ENCODE results near the gene EHBP1.

The EHBP1 gene

GRCh38 chr2:62822549-62822948 is 117.0 kb downstream of the EHBP1 start:
- no peak for DNase-seq (ENCODE audit: low read depth)

DNA sequence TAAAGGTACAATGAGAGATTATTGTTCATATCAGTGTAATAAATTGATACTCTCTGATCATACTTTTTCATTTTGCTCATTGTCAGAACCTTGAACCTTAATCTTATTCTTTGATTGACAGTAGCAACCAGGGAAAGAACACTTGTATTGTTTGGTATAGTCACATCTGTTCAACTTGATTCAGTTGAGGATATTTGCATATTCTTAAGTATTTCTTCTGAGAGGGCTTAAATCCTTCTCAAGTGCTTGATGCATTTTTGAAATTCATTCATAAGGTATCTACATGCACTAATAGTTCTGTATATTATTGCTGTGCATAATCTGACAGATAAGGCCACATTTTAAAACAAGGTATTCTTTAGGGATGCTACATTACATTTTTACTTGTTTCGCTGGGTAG is 118.9 kb downstream of the EHBP1 start:
- no peak for DNase-seq (ENCODE audit: low read depth)

DNA sequence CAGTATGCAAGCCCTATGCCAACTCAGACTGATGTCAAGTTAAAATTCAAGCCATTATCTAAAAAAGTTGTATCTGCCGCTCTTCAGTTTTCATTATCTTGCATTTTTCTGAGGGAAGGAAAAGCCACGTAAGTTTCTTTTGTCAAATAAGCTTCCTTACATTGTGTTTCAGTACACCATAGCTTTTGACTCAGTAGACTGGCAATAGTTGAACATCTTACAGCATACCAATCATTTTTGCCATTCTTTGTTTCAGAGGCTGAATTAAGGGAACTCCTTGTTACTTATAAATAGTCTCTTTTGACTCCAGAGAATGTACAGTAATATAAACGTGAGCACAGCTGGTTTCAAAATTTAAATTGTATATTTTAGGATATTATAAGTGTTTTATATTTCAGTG is 120.6 kb downstream of the EHBP1 start:
- no peak for DNase-seq (ENCODE audit: low read depth)

- DNase-seq (ENCODE audit: low read depth) = no peak
Measured at GRCh38 chr2:62826953-62827675, 121.6 kb downstream of the EHBP1 start.

GRCh38 chr2:62831729-62832128 is 126.2 kb downstream of the EHBP1 start:
- no peak for DNase-seq (ENCODE audit: low read depth)

DNA sequence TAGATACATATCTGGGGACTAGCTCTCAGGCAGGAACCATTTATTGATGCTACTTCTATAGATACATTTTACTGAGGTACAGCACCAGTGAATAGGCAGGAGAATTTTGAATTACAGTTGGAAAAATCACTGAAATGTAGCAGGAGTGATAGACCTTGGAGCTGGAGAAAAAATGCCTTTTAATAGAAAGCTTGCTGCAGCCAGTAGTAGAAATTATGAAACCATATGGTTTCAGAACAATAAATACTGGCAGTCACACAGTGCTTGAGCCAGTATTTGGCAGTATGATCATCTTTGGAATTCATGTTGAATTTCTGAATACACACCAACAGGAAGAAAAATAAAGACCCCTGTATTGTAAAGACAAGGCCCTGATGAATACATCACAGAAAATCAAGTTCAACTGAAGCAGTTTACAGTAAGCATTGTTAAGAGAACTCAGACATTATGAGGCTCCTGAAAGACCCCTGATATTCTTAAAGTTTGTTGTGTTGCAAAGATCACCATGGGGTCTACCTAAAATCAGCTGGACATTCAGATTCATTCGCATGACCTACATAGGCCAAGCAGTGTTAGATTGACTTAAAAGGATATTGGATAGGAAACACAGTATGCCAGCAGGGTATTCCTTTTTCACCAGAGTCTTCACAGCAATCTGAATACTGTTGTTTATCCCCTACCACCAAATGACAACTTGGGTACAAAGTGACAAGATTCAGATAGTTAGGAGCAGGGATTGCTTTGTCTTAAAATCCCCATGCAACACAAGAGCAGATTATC is 139.0 kb downstream of the EHBP1 start:
- DNase-seq (ENCODE audit: low read depth) = no peak

GRCh38 chr2:62845256-62845655 is 139.7 kb downstream of the EHBP1 start:
- DNase-seq (ENCODE audit: low read depth) = no peak

- no peak for DNase-seq (ENCODE audit: low read depth)
Measured at GRCh38 chr2:62852254-62852653, 146.7 kb downstream of the EHBP1 start.

DNA sequence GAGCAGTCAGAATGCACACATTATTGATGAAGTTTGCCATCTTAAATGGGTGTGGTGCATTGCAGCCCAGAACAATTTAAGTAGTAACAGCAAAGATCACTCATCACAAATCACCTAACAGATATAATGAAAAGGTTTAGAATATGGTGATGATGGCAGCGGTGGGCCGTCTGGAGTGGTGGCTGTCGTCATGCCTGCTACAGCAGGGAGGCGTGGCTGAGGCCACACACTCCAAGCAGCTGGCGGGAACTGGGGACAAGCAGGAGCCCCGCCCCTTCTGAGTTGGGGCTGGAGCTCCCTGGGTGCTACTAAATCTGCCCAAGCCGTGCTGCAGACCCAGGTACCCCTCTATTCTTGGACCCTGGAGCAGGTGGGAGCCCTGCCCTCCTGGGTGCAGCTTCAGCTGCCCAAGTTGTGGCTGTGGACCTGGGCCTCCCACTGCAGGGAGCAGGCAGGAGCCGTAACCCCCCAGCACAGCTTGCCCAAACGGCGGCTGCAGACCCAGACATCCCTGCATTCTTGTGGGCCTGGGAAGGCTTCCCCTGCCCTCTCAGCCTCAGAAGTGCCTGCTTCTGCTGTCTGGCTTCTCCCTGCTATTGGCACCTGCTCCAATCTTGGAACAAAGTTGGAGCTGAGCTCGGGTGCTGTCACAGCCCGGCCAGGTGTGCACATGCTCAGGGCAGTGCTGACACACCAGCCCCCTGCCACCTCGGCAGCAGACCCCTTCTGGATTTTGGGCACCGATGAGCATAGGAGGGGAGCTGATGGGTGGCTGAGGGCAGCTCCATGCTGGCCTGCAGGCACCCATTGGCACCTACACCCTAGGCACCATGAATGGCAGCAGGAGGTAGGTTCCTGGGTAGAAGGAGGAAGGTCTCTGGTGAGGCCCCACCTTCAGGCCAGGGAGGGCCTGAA is 149.3 kb downstream of the EHBP1 start:
- DNase-seq (ENCODE audit: low read depth) = no peak

DNA sequence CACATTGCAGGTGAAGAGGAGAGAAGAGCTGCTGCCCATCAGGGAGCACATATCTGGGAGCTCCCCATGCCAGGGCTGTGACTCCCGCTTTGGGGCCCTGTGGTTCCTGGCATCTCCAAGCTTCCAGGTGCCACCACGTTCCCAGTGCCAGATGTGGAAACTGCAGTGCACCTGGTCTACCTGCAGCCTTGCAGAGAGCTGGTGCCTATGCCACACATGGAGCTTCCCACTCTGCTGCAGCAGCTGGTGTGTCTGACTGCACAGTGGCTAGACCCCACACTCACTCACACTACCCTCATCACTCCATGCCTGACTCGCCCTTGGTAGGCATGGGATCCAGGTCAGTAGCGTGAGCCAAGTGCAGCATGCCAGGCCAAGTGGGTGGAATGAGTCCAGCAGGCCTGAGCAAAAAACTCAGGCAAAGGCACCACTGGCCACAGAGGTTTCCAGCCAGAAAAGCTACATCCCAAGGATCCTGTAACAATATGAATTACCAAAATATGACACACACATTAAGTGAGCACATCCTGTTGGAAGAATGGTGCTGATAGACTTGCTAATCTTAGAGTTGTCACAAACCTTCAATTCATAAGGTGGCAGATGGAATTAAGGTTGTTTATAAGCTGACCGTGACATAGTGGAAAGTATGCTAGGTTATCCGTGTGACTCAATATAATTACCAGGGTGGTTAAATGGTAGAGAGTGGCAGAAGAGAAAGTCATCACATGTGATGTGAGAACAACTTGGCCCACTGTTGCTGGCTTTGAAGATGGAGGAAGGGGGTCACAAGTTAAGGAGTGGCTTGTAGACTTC is 150.9 kb downstream of the EHBP1 start:
- no peak for DNase-seq (ENCODE audit: low read depth)

- no peak for DNase-seq (ENCODE audit: low read depth)
Measured at GRCh38 chr2:62857139-62857931, 151.8 kb downstream of the EHBP1 start.

- no peak for DNase-seq (ENCODE audit: low read depth)
Measured at GRCh38 chr2:62858231-62858832, 152.8 kb downstream of the EHBP1 start.

- no peak for DNase-seq (ENCODE audit: low read depth)
Measured at GRCh38 chr2:62868947-62869346, 163.4 kb downstream of the EHBP1 start.

DNA sequence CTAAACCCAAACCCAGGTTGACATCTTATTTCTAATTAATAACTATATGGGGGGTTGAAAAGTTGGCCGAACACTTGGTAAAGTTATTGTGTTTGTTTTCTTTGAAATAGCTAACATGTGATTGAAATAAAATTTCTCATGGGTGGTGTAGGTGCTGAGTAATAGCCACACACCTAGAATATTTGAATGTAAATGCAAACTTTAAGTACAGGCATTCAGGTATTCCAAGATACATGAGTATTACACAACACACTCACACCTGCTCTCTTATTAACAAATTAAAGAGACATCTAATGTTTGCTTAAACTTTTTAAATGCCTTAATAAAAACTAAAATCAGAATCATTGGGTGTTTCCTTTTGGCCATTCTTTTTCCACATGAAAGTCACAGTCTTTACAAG is 165.5 kb downstream of the EHBP1 start:
- DNase-seq (ENCODE audit: low read depth) = no peak

GRCh38 chr2:62871506-62871905 is 166.0 kb downstream of the EHBP1 start:
- no peak for DNase-seq (ENCODE audit: low read depth)

DNA sequence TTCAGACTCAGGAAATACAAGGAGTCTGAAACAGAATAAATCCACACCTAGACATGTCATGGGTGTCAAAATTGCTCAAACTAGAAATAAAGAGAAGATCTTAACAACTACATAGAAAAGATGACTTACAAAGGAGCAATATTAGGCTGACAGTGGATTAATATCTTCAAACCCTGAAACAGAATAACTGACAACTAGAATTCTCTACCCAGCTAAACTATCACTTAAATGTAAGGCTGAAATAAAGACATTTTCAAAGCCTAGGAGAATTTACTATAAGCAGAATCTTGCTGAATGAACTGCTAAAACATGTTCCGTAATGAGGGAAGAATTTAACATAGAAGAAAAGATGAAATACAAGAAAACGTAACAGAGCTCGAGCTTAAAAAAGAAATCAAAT is 168.1 kb downstream of the EHBP1 start:
- DNase-seq (ENCODE audit: low read depth) = no peak

- DNase-seq (ENCODE audit: low read depth) = no peak
Measured at GRCh38 chr2:62874881-62875383, 169.4 kb downstream of the EHBP1 start.

DNA sequence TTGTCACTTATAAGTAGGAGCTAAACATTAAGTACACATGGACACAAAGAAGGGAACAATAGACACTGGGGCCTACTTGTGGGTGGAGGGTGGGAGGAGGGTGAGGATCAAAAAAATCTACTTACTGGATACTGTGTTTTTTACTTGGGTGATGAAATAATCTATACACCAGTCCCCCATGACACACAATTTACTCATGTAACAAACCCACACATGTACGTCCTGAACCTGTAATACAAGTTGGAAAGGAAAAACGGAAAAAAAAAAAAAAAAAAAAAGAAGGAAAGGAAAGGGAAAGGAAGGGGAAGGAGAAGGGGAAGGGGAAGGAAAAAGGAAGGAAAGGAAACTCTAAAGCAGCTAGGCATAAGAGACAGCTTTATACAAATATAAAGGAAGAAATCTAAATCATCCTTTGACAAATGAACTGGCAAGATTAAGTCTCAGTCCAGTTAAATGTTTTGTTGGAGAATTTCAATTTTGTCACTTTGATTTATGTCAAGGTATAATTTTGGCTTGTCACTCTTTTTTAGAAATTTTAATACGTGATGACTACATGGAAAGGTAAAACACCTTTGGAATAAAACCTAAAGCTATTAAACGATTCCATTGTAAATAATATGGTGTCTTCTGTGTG is 175.8 kb downstream of the EHBP1 start:
- no peak for DNase-seq (ENCODE audit: low read depth)

GRCh38 chr2:62883629-62884028 is 178.1 kb downstream of the EHBP1 start:
- DNase-seq (ENCODE audit: low read depth) = no peak

DNA sequence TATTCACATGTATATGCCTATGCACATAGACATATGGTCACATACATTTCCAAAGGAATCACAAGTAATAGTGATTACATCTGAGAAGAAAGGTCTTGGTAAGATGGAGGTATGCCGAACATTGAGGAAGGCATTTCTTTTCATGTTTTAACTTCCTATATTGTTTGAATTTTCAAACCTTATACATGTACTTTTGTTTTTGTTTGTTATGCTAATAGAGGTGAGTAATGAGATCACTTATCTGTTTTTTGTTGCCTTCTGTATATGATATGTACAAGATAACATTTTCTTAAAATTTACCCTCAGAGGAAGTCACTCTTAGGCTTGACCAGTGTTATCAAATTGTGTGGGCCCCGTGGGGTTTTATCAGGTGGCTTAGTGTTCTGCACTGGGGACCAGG is 178.6 kb downstream of the EHBP1 start:
- DNase-seq (ENCODE audit: low read depth) = no peak
